Uterus (tissue), 4 donors: ENCODE results near the gene ANGEL1. TPM values are rescaled to one million over a fixed set of nuclear protein-coding genes. Genes with fewer than 3 reads are reported as not detected.

Source experiments
- DNase-seq, 2 donors: peaks; one replicate each; pipeline ENCODE4 v3.0.0-alpha.2; 2019 to 2020
- H3K27ac ChIP-seq, 2 donors: fragments of 200-600 bp; sonication (generic); 1 replicate in 1 of 2; 2 replicates in 1 of 2; pipeline ENCODE4 v1.5.1; 2016 to 2018
- H3K27me3 ChIP-seq, 2 donors: fragments of 200-600 bp; sonication (generic); one replicate each; pipeline ENCODE4 v1.5.1; 2018 to 2019; ENCODE audit warnings: control low read depth in 1 of 2
- H3K36me3 ChIP-seq, 2 donors: fragments of 200-600 bp; sonication (generic); one replicate each; pipeline ENCODE4 v1.5.1; 2019; ENCODE audit warnings: control low read depth in 1 of 2
- H3K4me1 ChIP-seq, 2 donors: fragments of 200-600 bp; sonication (generic); one replicate each; pipeline ENCODE4 v1.5.1; 2018 to 2019; ENCODE audit warnings: control low read depth in 1 of 2
- H3K4me3 ChIP-seq, 2 donors: fragments of 200-600 bp; sonication (generic); 1 replicate in 1 of 2; 2 replicates in 1 of 2; pipeline ENCODE4 v1.5.1; 2018 to 2019; ENCODE audit warnings: mild to moderate bottlenecking in 1 of 2
- H3K9me3 ChIP-seq, 2 donors: fragments of 200-600 bp; sonication (generic); one replicate each; pipeline ENCODE4 v1.5.1; 2019; ENCODE audit warnings: control low read depth in 1 of 2
- CTCF ChIP-seq, 4 experiments: fragments of 200-600 bp in 2 of 4; fragments of 450-650 bp in 2 of 4; sonication (generic) in 2 of 4; IDR thresholded peaks; one replicate each; pipeline ENCODE4 v1.5.1; 2016 to 2019; ENCODE audit warnings: antibody characterized with exemption in 4 of 4, mild to moderate bottlenecking in 2 of 4, moderate library complexity in 1 of 4
- POLR2A ChIP-seq, 2 donors: fragments of 450-650 bp; IDR thresholded peaks; one replicate each; pipeline ENCODE4 v1.6.1; 2016; ENCODE audit warnings: antibody characterized with exemption in 2 of 2, mild to moderate bottlenecking in 1 of 2, moderate library complexity in 1 of 2
- intact Hi-C: fragments of 100-400 bp; cut with DNase I; formaldehyde crosslinking; loops from one replicate; pipeline ENCODE4 v1.15.1; 2023; ENCODE audit warnings: low total_unique reads
- total RNA-seq, 4 donors: library from RNA; depleted of rRNA in 3 of 4; stranded (reverse); fragments of >200 nt in 3 of 4; gene quantifications; one replicate each; pipeline versions ENCODE4 v1.1.0 to v1.2.4, GENCODE V29; 2014 to 2023
- donor health status: DM: yes; HTN: yes; CAD: no.

The ANGEL1 gene
- total RNA-seq, 4 donors from 2014 or later = 4.1 to 24.4 (median 10.5) TPM

- H3K36me3 ChIP-seq = no peaks in the 10 kb centered on the region
- TF ChIP-seq POLR2A (IDR thresholded peaks at IDR 0.05) (no peak), CTCF (IDR thresholded peaks at IDR 0.05) (no peak)
- intact Hi-C loops = loop anchor here (5.0 kb wide), 1 partner anchor 68 kb away; no protein-coding TSS in a partner anchor
- H3K27me3 ChIP-seq = no peaks in the 10 kb centered on the region
- DNase-seq = no peak
- peak overlapping the region in 1 of 2 donors; percentile 39 for H3K27ac ChIP-seq
- H3K9me3 ChIP-seq = no peaks in the 10 kb centered on the region
- H3K4me1 ChIP-seq = no peaks in the 10 kb centered on the region
- H3K4me3 ChIP-seq = no peak overlapping the region
These were observed 32.3 kb downstream of the ANGEL1 start for GRCh38 chr14:76780360-76780759.

DNA sequence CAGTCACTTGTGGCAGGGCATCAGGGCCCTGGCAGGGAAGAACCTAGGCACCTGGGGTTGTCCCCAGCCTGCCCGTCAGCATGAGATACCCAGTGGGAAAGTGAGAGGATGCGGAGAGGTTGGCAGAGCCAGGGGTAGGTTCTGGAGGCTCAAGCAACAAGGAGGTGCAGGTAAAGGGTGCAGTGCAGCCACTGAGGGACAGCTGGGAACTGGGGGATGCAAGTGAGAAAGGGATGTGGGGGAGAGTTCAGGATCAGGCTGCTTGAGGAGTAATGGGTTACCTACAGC lies 32.7 kb downstream of the ANGEL1 start:
- no peak for TF ChIP-seq POLR2A (IDR thresholded peaks at IDR 0.05)
- no peak for TF ChIP-seq CTCF (IDR thresholded peaks at IDR 0.05)
- no peaks in the 10 kb centered on the region for H3K27me3 ChIP-seq
- no peak overlapping the region for H3K27ac ChIP-seq
- no peaks in the 10 kb centered on the region for H3K36me3 ChIP-seq
- DNase-seq = no peak
- H3K4me3 ChIP-seq = no peak overlapping the region
- intact Hi-C loops = loop anchor here (5.0 kb wide), 1 partner anchor 68 kb away; no protein-coding TSS in a partner anchor
- no peaks in the 10 kb centered on the region for H3K9me3 ChIP-seq
- no peaks in the 10 kb centered on the region for H3K4me1 ChIP-seq

DNA sequence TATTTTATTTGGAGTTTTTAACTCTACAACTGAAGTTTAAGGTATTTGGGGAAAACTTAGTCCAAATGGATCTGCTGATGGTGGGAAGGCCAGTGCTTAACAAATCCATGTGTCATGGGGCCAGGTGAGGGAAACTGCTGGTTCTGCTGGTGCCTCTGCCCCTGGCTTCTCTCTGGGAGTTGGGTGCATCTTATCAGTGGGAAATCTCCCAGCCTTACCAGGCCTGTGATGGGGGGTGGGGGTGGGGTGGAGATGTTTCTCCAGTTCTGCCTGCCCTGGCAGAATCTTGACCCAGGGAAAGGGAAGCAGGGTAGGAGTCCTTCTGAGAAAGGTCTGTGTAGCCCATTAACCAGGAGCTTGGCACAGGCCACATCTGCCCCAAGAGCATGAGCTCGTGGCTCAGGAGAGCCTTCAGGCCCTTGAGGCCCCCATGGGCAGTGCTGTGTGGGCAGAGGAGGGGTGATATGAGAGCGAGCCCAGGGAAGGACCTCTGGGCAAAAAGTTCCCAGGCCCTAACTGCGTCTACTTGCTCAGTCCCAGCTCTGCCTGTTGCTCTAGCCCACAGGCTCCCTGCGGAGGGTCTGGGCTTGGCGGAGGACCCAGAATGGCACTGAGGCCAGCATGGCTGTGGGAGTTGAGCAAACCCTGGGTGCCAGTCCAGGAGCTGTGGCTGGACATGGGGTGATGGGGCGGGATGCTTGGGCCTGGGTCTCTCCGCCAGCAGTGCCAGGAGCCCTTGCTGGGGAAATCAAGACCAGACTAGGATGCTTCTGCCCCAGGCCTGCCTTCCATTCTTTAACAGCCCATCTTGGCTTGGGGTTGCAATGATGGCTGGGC lies 33.2 kb downstream of the ANGEL1 start:
- Histone ChIP-seq H3K27ac (no peak overlapping the region), H3K9me3 (no peaks in the 10 kb centered on the region), H3K36me3 (no peaks in the 10 kb centered on the region), H3K4me3 (no peak overlapping the region), H3K27me3 (no peaks in the 10 kb centered on the region), H3K4me1 (no peaks in the 10 kb centered on the region)
- intact Hi-C loops = loop anchor here (5.0 kb wide), 1 partner anchor 67 kb away; no protein-coding TSS in a partner anchor
- DNase-seq = no peak
- TF ChIP-seq CTCF (IDR thresholded peaks at IDR 0.05) (no peak), POLR2A (IDR thresholded peaks at IDR 0.05) (no peak)

DNA sequence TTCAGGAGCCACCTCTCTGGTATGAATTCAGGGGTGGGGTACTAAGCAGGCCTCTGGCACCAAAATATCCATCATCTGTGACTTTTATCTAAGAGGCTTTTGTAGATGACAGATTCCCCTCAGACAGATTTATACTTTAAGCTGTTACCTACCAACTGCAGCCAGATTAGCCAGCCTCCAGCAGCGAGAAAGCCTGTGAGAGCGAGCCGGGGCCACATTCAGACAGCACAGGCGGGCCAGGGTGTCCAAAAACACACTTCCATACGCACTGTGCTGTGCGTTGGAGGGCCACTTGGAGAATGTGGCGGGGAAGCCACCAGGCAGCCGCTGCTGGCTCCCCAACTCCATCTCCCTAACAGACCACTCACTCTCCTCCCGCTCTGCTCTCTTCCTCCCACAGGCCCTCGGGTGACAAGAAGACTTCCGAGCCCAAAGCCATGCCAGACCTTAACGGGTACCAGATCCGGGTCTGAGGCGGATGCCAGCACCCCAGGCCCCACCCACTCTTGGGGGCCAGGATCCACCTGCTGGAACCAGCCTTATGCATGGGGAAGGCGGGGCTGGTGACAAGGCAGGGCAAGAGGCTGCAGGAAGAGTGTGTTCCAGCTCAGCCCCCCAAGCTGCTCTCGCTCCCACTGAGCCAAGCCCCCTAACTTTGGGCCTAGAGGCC lies 34.0 kb downstream of the ANGEL1 start:
- Histone ChIP-seq H3K27me3 (no peaks in the 10 kb centered on the region), H3K27ac (no peak overlapping the region), H3K4me3 (no peak overlapping the region), H3K4me1 (peaks cover 3 to 5% of the 10 kb centered on the region in 2 donors), H3K36me3 (no peaks in the 10 kb centered on the region), H3K9me3 (no peaks in the 10 kb centered on the region)
- TF ChIP-seq CTCF (IDR thresholded peaks at IDR 0.05) (no peak), POLR2A (IDR thresholded peaks at IDR 0.05) (no peak)
- DNase-seq = no peak
- intact Hi-C loops = no loop called here

- Histone ChIP-seq H3K27ac (no peak overlapping the region), H3K36me3 (no peaks in the 10 kb centered on the region), H3K9me3 (no peaks in the 10 kb centered on the region), H3K4me1 (peaks cover 3 to 15% of the 10 kb centered on the region in 2 donors), H3K4me3 (no peak overlapping the region), H3K27me3 (no peaks in the 10 kb centered on the region)
- no peak for TF ChIP-seq POLR2A (IDR thresholded peaks at IDR 0.05)
- TF ChIP-seq CTCF (IDR thresholded peaks at IDR 0.05) = no peak
- DNase-seq = no peak
- intact Hi-C loops = no loop called here
These were observed 35.0 kb downstream of the ANGEL1 start for GRCh38 chr14:76777721-76778120.
